HCT116 (cell line): ENCODE results near the gene FGF3. TPM values are rescaled to one million over a fixed set of nuclear protein-coding genes. Genes with fewer than 3 reads are reported as not detected.

Source experiments
- ATAC-seq: fragments of 200-7000 bp; cut with Tn5 transposase; 2 replicates; pipeline ENCODE4 v1.9.1; 2020; ENCODE audit warnings: mild to moderate bottlenecking, moderate library complexity
- BruUV-seq: library from RNA; stranded (reverse); fragments of 400-500 nt; replicated peaks from 2 replicates; lab custom pipeline; 2021; lab: Mats Ljungman, UMichigan
- CTCF ChIA-PET: fragments of 300-600 bp; sonication (Branson Sonifier 250); formaldehyde crosslinking; loops from one replicate; lab custom pipeline; 2021; ENCODE audit warnings: antibody characterized with exemption; lab: Charles Lee
- POLR2A ChIA-PET: fragments of 300-600, 350-600 bp; sonication (Branson Sonifier 250); formaldehyde crosslinking; loops from one replicate; lab custom pipeline; 2021; ENCODE audit warnings: antibody characterized with exemption; lab: Charles Lee
- RAD21 ChIA-PET, 2 experiments: fragments of 300-600 bp; sonication (Branson Sonifier 250); formaldehyde crosslinking; loops; one replicate each; lab custom pipeline; 2023; ENCODE audit warnings: low total read pairs in 2 of 2; ENCODE audit not compliant: uncharacterized antibody in 2 of 2, unreplicated experiment in 2 of 2, low non-redundant PET in 1 of 2; lab: Charles Lee
- DNase-seq: peaks from one replicate; pipeline ENCODE4 v3.0.0-alpha.2; 2010; ENCODE audit warnings: low read depth, low spot score
- H2AFZ ChIP-seq: fragments of 200-600 bp; shearing (Covaris generic), sonication (generic); 2 replicates; pipeline ENCODE4 v1.6.1; 2017; ENCODE audit warnings: low read depth, mixed run types, mixed read lengths, antibody characterized with exemption, low read length; ENCODE audit not compliant: poor library complexity, severe bottlenecking
- H3K27ac ChIP-seq: 2 replicates; pipeline ENCODE4 v1.5.1; 2012; ENCODE audit warnings: low read depth, low read length
- H3K27me3 ChIP-seq: fragments of 200-600 bp; sonication (generic); 2 replicates; pipeline ENCODE4 v1.6.1; 2016; ENCODE audit warnings: mixed run types, low read length, mixed read lengths; ENCODE audit not compliant: insufficient read depth
- H3K36me3 ChIP-seq, 2 experiments: fragments of 200-500 bp in 1 of 2; fragments of 200-600 bp in 1 of 2; sonication (Bioruptor generic) in 1 of 2; sonication (generic) in 1 of 2; 2 replicates each; pipeline versions ENCODE4 v1.5.1 to v1.6.1; 2014 to 2016; ENCODE audit warnings: low read length in 2 of 2, inconsistent platforms in 1 of 2, mixed read lengths in 1 of 2, mixed run types in 1 of 2; ENCODE audit not compliant: insufficient read depth in 2 of 2, control insufficient read depth in 1 of 2
- H3K4me1 ChIP-seq, 2 experiments: fragments of 200-600 bp in 1 of 2; sonication (generic) in 1 of 2; 2 replicates each; pipeline versions ENCODE4 v1.5.1 to v1.6.1; 2012 to 2017; ENCODE audit warnings: low read length in 2 of 2, inconsistent platforms in 1 of 2, mild to moderate bottlenecking in 1 of 2, mixed read lengths in 1 of 2, mixed run types in 1 of 2, moderate library complexity in 1 of 2; ENCODE audit not compliant: insufficient read depth in 2 of 2, control insufficient read depth in 1 of 2
- H3K4me2 ChIP-seq: fragments of 200-600 bp; sonication (generic); 2 replicates; pipeline ENCODE4 v1.6.1; 2017; ENCODE audit warnings: mixed run types, low read length, mixed read lengths
- H3K4me3 ChIP-seq, 2 experiments: fragments of 200-600 bp in 1 of 2; sonication (generic) in 1 of 2; replicated peaks in 1 of 2; 2 replicates each; pipeline ENCODE4 v1.5.1; 2011 to 2016; ENCODE audit warnings: low read length in 2 of 2, control low read depth in 1 of 2, low read depth in 1 of 2, mild to moderate bottlenecking in 1 of 2, mixed read lengths in 1 of 2, mixed run types in 1 of 2
- H3K79me2 ChIP-seq: fragments of 200-600 bp; sonication (generic); 2 replicates; pipeline ENCODE4 v1.6.1; 2017; ENCODE audit warnings: mild to moderate bottlenecking, mixed run types, low read length, moderate library complexity, mixed read lengths; ENCODE audit not compliant: insufficient read depth
- H3K9ac ChIP-seq: fragments of 200-600 bp; sonication (generic); 2 replicates; pipeline ENCODE4 v1.6.1; 2016; ENCODE audit warnings: low read length, mixed read lengths
- H3K9me2 ChIP-seq: fragments of 200-600 bp; sonication (generic), shearing (Covaris generic); 2 replicates; pipeline ENCODE4 v1.6.1; 2017; ENCODE audit warnings: mixed run types, mild to moderate bottlenecking, moderate library complexity; ENCODE audit not compliant: insufficient read depth
- H3K9me3 ChIP-seq, 2 experiments: fragments of 200-500 bp in 1 of 2; fragments of 200-600 bp in 1 of 2; sonication (Bioruptor generic) in 1 of 2; sonication (generic) in 1 of 2; 2 replicates each; pipeline ENCODE4 v1.6.1; 2014 to 2017; ENCODE audit warnings: low read length in 2 of 2, mixed read lengths in 2 of 2, inconsistent platforms in 1 of 2, low read depth in 1 of 2, mild to moderate bottlenecking in 1 of 2, mixed run types in 1 of 2, moderate library complexity in 1 of 2; ENCODE audit not compliant: control insufficient read depth in 1 of 2, insufficient read depth in 1 of 2
- H4K20me1 ChIP-seq: fragments of 200-600 bp; sonication (generic), shearing (Covaris generic); 2 replicates; pipeline ENCODE4 v1.6.1; 2017; ENCODE audit warnings: mixed run types, mild to moderate bottlenecking, moderate library complexity; ENCODE audit not compliant: insufficient read depth
- CBX3 ChIP-seq: IDR thresholded peaks from 2 replicates; pipeline ENCODE4 v1.6.1; 2012; ENCODE audit warnings: low read depth
- CEBPB ChIP-seq: IDR thresholded peaks from 2 replicates; pipeline ENCODE4 v1.6.1; 2012; ENCODE audit warnings: low read depth
- EGR1 ChIP-seq: IDR thresholded peaks from 2 replicates; pipeline ENCODE4 v1.6.1; 2012; ENCODE audit warnings: low read depth
- EZH2 ChIP-seq: fragments of 200-600 bp; sonication (generic); IDR thresholded peaks from 2 replicates; pipeline ENCODE4 v1.6.1; 2017; ENCODE audit warnings: antibody characterized with exemption, mixed run types
- EZH2phosphoT487 ChIP-seq: fragments of 200-600 bp; IDR thresholded peaks from 2 replicates; pipeline ENCODE4 v1.6.1; 2018; ENCODE audit warnings: antibody characterized with exemption, borderline replicate concordance
- FOSL1 ChIP-seq: IDR thresholded peaks from 2 replicates; pipeline ENCODE4 v1.6.1; 2012; ENCODE audit warnings: low read depth
- JUND ChIP-seq: IDR thresholded peaks from 2 replicates; pipeline ENCODE4 v1.6.1; 2012
- POLR2A ChIP-seq: IDR thresholded peaks from 2 replicates; pipeline ENCODE4 v1.7.0; 2011; ENCODE audit warnings: borderline replicate concordance; ENCODE audit not compliant: insufficient read depth, insufficient read length; ENCODE audit errors: extremely low read depth
- RAD21 ChIP-seq: IDR thresholded peaks from 2 replicates; pipeline ENCODE4 v1.6.1; 2012; ENCODE audit warnings: low read depth, mild to moderate bottlenecking
- SIN3A ChIP-seq: IDR thresholded peaks from 2 replicates; pipeline ENCODE4 v1.6.1; 2012; ENCODE audit warnings: low read depth
- SP1 ChIP-seq: IDR thresholded peaks from 2 replicates; pipeline ENCODE4 v1.6.1; 2012; ENCODE audit warnings: low read depth
- SRF ChIP-seq: IDR thresholded peaks from 2 replicates; pipeline ENCODE4 v1.6.1; 2012; ENCODE audit warnings: low read depth
- TCF7L2 ChIP-seq: IDR thresholded peaks from 2 replicates; pipeline ENCODE4 v1.7.0; 2011; ENCODE audit warnings: borderline replicate concordance, inconsistent platforms; ENCODE audit not compliant: insufficient read depth, insufficient read length; ENCODE audit errors: extremely low read depth
- ZFX ChIP-seq: fragments of 450-650 bp; IDR thresholded peaks from 2 replicates; pipeline ENCODE4 v1.6.1; 2017
- ZNF274 ChIP-seq: fragments of 200-500 bp; sonication (Bioruptor generic); IDR thresholded peaks from 2 replicates; pipeline ENCODE4 v1.6.1; 2014; ENCODE audit warnings: mild to moderate bottlenecking, low read depth, low read length, inconsistent platforms
- intact Hi-C: fragments of 100-400 bp; cut with micrococcal nuclease; formaldehyde crosslinking; loops from 2 replicates; pipeline ENCODE4 v1.10.0; 2022
- total RNA-seq: library from RNA; stranded (reverse); gene quantifications from one replicate; pipeline ENCODE4 v1.2.1, GENCODE V29; 2021; ENCODE audit not compliant: unreplicated experiment
- TF ChIP-seq, protein P1 (sequence below): IDR thresholded peaks from 2 replicates; pipeline ENCODE4 v1.6.1; 2012; ENCODE audit warnings: low read depth
- TF ChIP-seq, protein P2 (sequence below), 3 experiments: fragments of 200-600 bp in 1 of 3; sonication (generic) in 1 of 3; IDR thresholded peaks in 2 of 3; conservative IDR thresholded peaks in 1 of 3; 2 replicates each; pipeline ENCODE4 v1.5.1; 2012 to 2017; ENCODE audit warnings: low read depth in 2 of 3, low read length in 2 of 3, antibody characterized with exemption in 1 of 3, borderline replicate concordance in 1 of 3, control low read depth in 1 of 3, mild to moderate bottlenecking in 1 of 3, mixed read lengths in 1 of 3, mixed run types in 1 of 3, moderate library complexity in 1 of 3; ENCODE audit not compliant: insufficient read depth in 1 of 3

FGF3 gene
- total RNA-seq, 1 experiment from 2014 or later = not detected

DNA sequence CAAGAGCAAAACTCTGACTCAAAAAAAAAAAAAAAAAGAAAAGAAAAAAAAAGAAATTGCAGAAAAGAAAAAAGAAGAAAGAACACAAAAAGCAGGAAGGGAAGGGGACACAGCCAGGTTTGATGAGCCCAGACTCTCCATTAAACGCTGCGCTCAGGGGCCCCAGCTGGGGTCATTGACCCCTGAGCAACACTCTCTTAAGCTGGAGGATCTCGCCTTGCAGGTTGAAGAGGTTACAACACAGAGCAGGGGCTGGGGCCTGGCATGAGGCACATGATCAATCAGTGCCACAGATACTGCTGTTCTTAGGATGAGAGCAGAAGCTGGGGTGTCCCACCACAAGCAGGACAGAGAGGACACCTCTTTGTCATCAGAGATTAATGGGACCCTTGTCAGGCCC lies 7.8 kb downstream of the FGF3 start:
- H3K27ac ChIP-seq = no peak overlapping the region
- BruUV-seq = no TSS peak
- no peaks in the 10 kb centered on the region for H3K9me2 ChIP-seq
- no peak overlapping the region for H3K4me2 ChIP-seq
- no peaks in the 10 kb centered on the region; a peak in 1 of 4 replicates for H3K4me1 ChIP-seq
- no peaks in the 10 kb centered on the region for H3K27me3 ChIP-seq
- no peaks in the 10 kb centered on the region for H3K79me2 ChIP-seq
- CTCF ChIA-PET = interaction anchor here (1.8 kb wide), 1 partner anchor 10 kb away, joined by 8 read pairs; no protein-coding TSS in a partner anchor
- H3K4me3 ChIP-seq = no peak overlapping the region
- POLR2A ChIA-PET = no interaction called here
- no peak overlapping the region for H3K9ac ChIP-seq
- DNase-seq = no peak
- TF ChIP-seq ZNF274 = no peak
- TF ChIP-seq, protein P1, sequence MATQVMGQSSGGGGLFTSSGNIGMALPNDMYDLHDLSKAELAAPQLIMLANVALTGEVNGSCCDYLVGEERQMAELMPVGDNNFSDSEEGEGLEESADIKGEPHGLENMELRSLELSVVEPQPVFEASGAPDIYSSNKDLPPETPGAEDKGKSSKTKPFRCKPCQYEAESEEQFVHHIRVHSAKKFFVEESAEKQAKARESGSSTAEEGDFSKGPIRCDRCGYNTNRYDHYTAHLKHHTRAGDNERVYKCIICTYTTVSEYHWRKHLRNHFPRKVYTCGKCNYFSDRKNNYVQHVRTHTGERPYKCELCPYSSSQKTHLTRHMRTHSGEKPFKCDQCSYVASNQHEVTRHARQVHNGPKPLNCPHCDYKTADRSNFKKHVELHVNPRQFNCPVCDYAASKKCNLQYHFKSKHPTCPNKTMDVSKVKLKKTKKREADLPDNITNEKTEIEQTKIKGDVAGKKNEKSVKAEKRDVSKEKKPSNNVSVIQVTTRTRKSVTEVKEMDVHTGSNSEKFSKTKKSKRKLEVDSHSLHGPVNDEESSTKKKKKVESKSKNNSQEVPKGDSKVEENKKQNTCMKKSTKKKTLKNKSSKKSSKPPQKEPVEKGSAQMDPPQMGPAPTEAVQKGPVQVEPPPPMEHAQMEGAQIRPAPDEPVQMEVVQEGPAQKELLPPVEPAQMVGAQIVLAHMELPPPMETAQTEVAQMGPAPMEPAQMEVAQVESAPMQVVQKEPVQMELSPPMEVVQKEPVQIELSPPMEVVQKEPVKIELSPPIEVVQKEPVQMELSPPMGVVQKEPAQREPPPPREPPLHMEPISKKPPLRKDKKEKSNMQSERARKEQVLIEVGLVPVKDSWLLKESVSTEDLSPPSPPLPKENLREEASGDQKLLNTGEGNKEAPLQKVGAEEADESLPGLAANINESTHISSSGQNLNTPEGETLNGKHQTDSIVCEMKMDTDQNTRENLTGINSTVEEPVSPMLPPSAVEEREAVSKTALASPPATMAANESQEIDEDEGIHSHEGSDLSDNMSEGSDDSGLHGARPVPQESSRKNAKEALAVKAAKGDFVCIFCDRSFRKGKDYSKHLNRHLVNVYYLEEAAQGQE = no peak
- TF ChIP-seq EZH2phosphoT487 = no peak
- no peak for TF ChIP-seq SRF
- TF ChIP-seq EZH2 = no peak
- no peak for TF ChIP-seq TCF7L2
- TF ChIP-seq SIN3A = no peak
- TF ChIP-seq POLR2A = no peak
- TF ChIP-seq CBX3 = no peak
- no peak for TF ChIP-seq JUND
- no peak for TF ChIP-seq FOSL1
- TF ChIP-seq, protein P2, sequence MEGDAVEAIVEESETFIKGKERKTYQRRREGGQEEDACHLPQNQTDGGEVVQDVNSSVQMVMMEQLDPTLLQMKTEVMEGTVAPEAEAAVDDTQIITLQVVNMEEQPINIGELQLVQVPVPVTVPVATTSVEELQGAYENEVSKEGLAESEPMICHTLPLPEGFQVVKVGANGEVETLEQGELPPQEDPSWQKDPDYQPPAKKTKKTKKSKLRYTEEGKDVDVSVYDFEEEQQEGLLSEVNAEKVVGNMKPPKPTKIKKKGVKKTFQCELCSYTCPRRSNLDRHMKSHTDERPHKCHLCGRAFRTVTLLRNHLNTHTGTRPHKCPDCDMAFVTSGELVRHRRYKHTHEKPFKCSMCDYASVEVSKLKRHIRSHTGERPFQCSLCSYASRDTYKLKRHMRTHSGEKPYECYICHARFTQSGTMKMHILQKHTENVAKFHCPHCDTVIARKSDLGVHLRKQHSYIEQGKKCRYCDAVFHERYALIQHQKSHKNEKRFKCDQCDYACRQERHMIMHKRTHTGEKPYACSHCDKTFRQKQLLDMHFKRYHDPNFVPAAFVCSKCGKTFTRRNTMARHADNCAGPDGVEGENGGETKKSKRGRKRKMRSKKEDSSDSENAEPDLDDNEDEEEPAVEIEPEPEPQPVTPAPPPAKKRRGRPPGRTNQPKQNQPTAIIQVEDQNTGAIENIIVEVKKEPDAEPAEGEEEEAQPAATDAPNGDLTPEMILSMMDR (IDR thresholded peaks at IDR 0.05 in 2 of 3, conservative IDR thresholded peaks at IDR 0.05 in 1 of 3; ENCODE audit: borderline replicate concordance in 1 of 3, insufficient read depth in 1 of 3, low read depth in 2 of 3, low read length in 2 of 3) = no peak
- no peak for TF ChIP-seq EGR1
- TF ChIP-seq ZFX = no peak
- no peak for TF ChIP-seq SP1
- TF ChIP-seq RAD21 = no peak
- no peak for TF ChIP-seq CEBPB
- TF ChIP-seq, all 23 proteins: peak for 0
- no peak for ATAC-seq
- RAD21 ChIA-PET = no interaction called here
- Histone ChIP-seq H2AFZ (no peak overlapping the region), H4K20me1 (no peaks in the 10 kb centered on the region), H3K9me3 (no peaks in the 10 kb centered on the region), H3K36me3 (no peaks in the 10 kb centered on the region)
- intact Hi-C loops = no loop called here
